ENCODE results near the gene LAMA2.

LAMA2 gene

DNA sequence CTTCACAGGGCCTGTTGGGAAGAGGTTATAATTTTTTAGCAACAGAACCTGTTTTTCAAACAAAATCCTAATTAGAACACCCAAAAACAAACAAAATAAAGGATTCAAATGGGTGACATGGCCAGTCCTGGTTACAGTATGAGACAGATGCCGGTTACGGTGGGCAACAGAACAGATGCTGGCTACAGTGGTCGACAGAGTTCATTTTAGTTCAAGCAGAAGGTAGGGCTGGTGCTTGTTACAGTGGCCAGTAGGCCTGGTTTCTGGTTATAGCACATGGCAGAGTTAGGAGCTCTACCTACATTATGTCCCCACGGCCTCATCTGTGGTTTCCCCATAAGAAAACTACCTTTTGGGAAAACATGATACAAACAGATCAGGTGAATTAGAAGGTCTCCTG is 327.7 kb downstream of the LAMA2 start:
- H3K4me3 ChIP-seq (ENCODE audit: low read depth, low read length): no peak overlapping the region
- TF ChIP-seq, protein P1, sequence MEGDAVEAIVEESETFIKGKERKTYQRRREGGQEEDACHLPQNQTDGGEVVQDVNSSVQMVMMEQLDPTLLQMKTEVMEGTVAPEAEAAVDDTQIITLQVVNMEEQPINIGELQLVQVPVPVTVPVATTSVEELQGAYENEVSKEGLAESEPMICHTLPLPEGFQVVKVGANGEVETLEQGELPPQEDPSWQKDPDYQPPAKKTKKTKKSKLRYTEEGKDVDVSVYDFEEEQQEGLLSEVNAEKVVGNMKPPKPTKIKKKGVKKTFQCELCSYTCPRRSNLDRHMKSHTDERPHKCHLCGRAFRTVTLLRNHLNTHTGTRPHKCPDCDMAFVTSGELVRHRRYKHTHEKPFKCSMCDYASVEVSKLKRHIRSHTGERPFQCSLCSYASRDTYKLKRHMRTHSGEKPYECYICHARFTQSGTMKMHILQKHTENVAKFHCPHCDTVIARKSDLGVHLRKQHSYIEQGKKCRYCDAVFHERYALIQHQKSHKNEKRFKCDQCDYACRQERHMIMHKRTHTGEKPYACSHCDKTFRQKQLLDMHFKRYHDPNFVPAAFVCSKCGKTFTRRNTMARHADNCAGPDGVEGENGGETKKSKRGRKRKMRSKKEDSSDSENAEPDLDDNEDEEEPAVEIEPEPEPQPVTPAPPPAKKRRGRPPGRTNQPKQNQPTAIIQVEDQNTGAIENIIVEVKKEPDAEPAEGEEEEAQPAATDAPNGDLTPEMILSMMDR (IDR thresholded peaks at IDR 0.05; ENCODE audit: low read depth, low read length, missing control alignments): no peak
- H3K36me3 ChIP-seq (replicated peaks): no peaks in the 10 kb centered on the region
- in situ Hi-C loops (cut with HindIII; ENCODE audit: low pct_ligation_motif_present, low sequenced_read_pairs): no loop called here
- H3K27ac ChIP-seq: no peak overlapping the region
- H3K27me3 ChIP-seq (replicated peaks): no peaks in the 10 kb centered on the region
- DNase-seq: no peak

DNA sequence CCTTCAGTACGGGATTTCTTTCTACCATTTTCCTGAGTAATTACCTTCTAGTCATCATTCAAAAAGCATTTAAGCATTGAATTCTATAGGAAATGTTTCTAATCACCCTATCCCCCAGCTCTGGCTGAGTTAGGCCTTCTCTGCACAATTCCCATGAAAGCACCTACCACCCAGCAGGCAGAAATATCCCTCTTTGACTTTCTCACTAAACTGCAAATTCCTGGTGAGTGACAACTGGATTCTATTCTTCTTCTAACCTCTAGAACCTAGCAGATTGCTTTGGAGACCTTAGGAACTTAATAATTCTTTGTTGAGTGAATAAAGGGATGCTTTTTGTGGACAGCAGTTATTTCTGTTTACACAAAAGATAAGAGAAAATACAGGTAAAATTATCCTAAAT is 328.7 kb downstream of the LAMA2 start:
- Histone ChIP-seq H3K36me3 (replicated peaks) (no peaks in the 10 kb centered on the region), H3K4me3 (ENCODE audit: low read depth, low read length) (no peak overlapping the region), H3K27me3 (replicated peaks) (no peaks in the 10 kb centered on the region), H3K27ac (no peak overlapping the region)
- TF ChIP-seq, protein P1 (IDR thresholded peaks at IDR 0.05; ENCODE audit: low read depth, low read length, missing control alignments): no peak
- DNase-seq: no peak
- in situ Hi-C loops (cut with HindIII; ENCODE audit: low pct_ligation_motif_present, low sequenced_read_pairs): no loop called here

DNA sequence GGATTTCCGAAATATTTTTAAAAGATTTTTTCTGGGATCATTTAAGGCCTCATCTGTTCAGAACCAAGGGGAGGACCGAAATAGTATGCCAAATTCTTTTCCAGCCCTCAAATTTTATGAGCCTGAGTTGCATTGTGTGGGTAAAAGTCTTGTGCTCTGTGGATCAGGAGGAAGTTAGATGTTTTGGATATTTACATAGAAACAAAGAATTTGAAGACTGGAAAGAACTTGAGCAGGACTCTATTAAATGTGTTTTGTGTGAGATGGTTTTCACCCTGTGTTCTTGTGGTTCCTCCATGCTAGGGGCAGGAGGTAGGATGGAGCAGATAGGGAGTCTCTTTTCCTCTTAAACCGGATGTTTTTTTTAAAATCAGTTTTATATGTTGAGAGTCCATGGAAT is 329.1 kb downstream of the LAMA2 start:
- TF ChIP-seq, protein P1 (IDR thresholded peaks at IDR 0.05; ENCODE audit: low read depth, low read length, missing control alignments): no peak
- no peaks in the 10 kb centered on the region for H3K36me3 ChIP-seq (replicated peaks)
- H3K27ac ChIP-seq: peak overlapping the region; percentile 33
- no peak for DNase-seq
- in situ Hi-C loops (cut with HindIII; ENCODE audit: low pct_ligation_motif_present, low sequenced_read_pairs): no loop called here
- H3K27me3 ChIP-seq (replicated peaks): no peaks in the 10 kb centered on the region
- no peak overlapping the region for H3K4me3 ChIP-seq (ENCODE audit: low read depth, low read length)

DNA sequence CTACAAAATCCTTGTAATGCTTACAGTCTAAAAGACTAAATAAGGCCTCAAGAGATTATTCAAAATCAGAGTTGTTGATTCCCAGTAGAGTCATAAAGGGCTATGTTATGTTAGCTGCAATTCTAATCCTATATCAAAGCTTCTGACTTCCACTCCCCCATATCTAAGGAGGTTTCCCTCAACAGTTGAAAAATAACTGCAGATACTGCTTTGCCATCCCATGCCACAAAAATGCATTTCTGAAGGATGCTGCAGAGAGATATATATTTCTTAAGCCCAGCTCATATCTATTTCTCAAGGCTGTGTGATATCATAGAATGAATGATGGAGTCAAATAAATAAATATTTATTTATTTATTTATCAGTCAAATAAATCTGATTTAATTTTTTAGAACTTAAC is 332.3 kb downstream of the LAMA2 start:
- Histone ChIP-seq H3K27ac (no peak overlapping the region), H3K36me3 (replicated peaks) (no peaks in the 10 kb centered on the region), H3K4me3 (ENCODE audit: low read depth, low read length) (no peak overlapping the region), H3K27me3 (replicated peaks) (no peaks in the 10 kb centered on the region)
- TF ChIP-seq, protein P1 (IDR thresholded peaks at IDR 0.05; ENCODE audit: low read depth, low read length, missing control alignments): no peak
- no peak for DNase-seq
- in situ Hi-C loops (cut with HindIII; ENCODE audit: low pct_ligation_motif_present, low sequenced_read_pairs): no loop called here

DNA sequence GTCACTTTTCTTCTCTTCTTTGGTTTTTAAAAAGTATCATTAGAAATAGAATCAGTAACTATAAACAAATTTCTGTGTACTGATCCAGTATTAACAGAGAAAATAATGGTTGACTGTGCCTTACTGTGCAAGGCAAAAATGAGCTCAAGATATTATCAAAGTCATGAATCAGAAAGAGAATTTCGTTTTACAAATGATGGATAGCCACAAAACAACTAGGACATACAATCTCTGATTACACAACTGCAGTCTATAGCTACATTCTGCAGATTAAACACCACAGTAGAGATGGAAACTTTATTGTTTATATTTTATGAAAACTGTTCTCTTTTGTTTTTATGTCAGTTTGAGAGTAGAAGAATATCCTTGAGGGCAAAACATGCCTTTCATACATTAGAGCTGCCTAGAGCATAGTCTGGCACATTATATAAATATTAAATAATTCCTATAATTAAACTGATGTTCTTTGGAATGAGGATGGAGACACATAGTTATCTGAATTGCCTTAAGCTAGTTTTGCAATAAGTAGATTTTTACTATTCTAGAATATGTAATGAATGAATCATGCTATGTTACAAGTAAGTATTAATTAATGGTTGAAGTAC is 333.1 kb downstream of the LAMA2 start:
- TF ChIP-seq, protein P1 (IDR thresholded peaks at IDR 0.05; ENCODE audit: low read depth, low read length, missing control alignments): no peak
- Histone ChIP-seq H3K27ac (no peak overlapping the region), H3K4me3 (ENCODE audit: low read depth, low read length) (no peak overlapping the region), H3K36me3 (replicated peaks) (no peaks in the 10 kb centered on the region), H3K27me3 (replicated peaks) (no peaks in the 10 kb centered on the region)
- in situ Hi-C loops (cut with HindIII; ENCODE audit: low pct_ligation_motif_present, low sequenced_read_pairs): no loop called here
- no peak for DNase-seq

DNA sequence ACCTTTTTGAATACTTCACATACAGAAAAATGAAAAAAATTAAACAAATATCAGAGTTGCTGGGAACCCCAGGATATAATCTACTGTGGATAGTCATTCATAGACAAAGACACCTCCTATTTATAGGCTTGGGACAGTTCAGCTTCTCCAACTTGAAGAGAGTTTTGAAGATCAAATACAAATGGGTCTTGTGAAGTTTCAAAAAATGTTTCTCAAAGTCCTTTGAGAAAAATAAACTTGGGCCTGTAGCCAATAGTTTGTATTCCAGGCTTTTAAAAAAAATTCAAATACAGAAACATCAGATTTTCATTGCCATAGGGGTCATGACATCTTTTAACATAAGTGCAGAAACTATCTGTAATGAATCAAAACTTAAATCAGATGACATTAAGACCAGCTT is 334.8 kb downstream of the LAMA2 start:
- in situ Hi-C loops (cut with HindIII; ENCODE audit: low pct_ligation_motif_present, low sequenced_read_pairs): no loop called here

More for the DNA sequence above, 334.8 kb downstream of the LAMA2 start:
- TF ChIP-seq, protein P1 (IDR thresholded peaks at IDR 0.05; ENCODE audit: low read depth, low read length, missing control alignments): no peak
- Histone ChIP-seq H3K27me3 (replicated peaks) (no peaks in the 10 kb centered on the region), H3K27ac (no peak overlapping the region), H3K4me3 (ENCODE audit: low read depth, low read length) (no peak overlapping the region), H3K36me3 (replicated peaks) (no peaks in the 10 kb centered on the region)
- DNase-seq: no peak
